Astrocyte (in vitro differentiated cells and primary cell): ENCODE data around the gene CTXN3.

Experiments used
- CTCF ChIP-seq: IDR thresholded peaks from 2 replicates; pipeline ENCODE4 v1.5.1; 2011; ENCODE audit warnings: low read depth, mild to moderate bottlenecking, inconsistent platforms, low read length, moderate library complexity; ENCODE audit not compliant: insufficient read depth
- EZH2 ChIP-seq: IDR thresholded peaks from 2 replicates; pipeline ENCODE4 v1.6.1; 2012; ENCODE audit warnings: mild to moderate bottlenecking, low read length, inconsistent platforms; ENCODE audit not compliant: insufficient read depth

DNA sequence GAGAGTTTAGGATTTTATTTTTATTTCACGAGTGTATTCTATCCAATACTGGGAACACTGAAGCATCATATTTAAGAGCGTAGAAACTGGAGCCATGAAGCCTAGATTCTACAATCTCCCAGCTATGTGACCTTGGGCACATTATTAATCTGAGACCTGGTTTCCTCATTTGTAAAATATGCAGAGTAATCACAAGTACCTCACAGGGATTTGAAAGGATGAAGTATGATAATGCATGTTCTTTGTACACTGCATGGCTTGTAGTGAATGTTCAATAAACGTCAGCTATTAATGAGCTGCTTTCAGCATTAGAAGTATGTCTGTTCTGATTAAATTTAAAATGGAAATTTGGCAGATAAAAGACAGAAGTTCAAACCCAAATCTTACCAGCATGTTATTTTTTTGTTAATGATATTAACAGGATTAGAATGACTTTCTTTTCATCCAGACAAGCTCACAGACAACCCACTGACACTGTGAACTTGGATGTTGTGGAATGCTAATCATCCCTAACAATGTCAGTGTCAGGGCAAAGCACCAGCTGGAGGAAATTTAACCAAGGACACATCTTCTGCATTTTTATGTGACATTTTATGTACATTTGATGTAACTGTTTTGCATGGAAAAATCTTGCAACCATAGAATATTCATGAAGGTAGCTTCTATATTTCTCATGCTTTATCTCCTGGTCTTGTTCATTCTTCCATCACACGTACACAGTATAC is 27.1 kb upstream of the CTXN3 start:
- TF ChIP-seq CTCF (no peak), EZH2 (no peak)
